ENCODE data around the gene TM7SF2. TPM values are rescaled to one million over a fixed set of nuclear protein-coding genes. Genes with fewer than 3 reads are reported as not detected.
A peak's percentile ranks its signal among the peaks of the same experiment; 100 is the strongest.
"Not testable (repeated sequence)": the region's sequence is repeated elsewhere in the genome, so short reads cannot be mapped to it uniquely, and the experiment has no call there.

Gene TM7SF2
- polyA plus RNA-seq, 5 donors, result 18.0 to 27.0 (median 20.6) TPM

DNA sequence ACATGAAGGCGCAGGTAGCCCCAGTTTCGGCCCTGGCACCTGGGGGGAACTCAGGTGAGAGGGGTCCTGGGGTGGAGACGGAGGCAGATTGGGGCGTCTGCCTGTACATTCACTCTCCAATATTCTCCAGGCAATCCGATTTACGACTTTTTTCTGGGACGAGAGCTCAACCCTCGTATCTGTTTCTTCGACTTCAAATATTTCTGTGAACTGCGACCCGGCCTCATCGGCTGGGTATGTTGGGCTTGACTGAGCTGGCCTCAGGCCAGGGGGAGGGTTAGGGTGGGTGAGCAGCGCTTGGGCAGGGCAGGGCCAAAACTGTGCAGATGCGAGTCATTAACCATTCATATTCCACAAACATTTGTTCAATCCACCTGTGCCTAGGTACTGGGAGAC lies 1.7 kb downstream of the TM7SF2 start:
- DNase-seq, result no peak

- no peak for DNase-seq
These were observed 2.2 kb downstream of the TM7SF2 start for GRCh38 chr11:65113839-65114238.

DNA sequence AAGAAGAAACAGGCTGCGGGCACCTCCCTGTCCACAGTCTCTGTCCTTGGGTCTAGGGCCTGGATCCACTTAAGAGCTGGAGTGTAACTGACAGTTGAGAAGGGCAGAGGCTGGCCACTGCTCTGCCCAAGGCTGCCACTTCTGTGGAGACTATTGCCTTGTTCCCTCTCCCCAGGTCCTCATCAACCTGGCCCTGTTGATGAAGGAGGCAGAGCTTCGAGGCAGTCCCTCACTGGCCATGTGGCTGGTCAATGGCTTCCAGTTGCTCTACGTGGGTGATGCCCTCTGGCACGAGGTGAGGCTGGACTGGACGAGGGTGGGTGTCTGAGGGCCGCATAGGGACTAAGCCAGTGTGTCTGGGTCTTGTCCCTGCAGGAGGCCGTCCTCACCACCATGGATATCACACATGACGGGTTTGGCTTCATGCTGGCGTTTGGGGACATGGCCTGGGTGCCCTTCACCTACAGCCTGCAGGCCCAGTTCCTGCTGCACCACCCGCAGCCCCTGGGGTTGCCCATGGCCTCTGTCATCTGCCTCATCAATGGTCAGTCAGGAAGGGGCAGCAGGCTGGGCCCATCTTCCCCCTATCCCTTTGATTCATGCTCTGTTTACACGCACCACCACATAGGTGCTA lies 3.0 kb downstream of the TM7SF2 start:
- DNase-seq, result no peak

GRCh38 chr11:65115361-65116082 lies 3.9 kb downstream of the TM7SF2 start:
- no peak for DNase-seq

- no peak for DNase-seq
These were observed 4.9 kb downstream of the TM7SF2 start for GRCh38 chr11:65116370-65117205.

DNA sequence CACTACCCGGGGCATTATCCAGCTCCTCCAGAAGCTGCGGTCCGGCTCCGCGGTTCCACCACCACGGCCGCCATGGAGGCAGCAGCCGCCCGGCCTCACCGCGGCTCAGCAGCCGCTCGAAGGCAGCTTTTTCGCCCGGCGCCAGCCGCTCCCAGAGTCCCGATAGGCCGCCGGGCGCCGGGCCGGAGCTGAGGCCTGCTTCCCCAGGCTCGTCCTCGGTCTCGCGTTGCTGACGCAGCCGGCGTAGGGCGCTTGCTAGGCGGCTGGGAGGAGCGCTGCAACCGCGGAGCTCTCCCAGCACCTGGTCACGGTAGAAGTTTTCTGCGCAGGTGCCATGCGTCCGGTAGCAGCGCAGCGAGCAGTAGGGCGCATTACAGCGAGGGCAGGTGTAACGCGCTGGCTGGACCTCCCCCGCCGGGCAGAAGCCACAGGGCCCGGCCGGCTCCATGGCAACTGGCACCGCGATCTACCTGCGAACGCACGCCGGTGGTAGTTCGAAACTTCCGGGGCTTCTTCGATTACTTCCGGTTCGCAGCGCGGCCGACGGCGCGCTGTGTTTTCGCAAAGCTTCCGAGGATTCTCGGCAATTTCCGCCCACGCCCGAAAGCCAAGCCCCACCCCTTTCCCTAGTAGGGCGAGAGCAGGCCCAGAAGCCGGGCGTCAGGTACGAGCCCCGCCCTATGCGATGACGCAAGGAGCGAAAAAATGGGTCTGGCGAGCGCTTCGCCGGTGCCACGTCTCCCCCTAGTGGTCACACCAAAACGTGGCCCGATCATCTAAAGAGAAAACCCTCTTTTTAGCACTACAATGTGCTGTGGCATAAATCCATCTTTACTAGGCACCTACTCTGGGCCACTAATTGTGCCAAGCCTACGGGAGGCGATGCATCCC lies 5.8 kb downstream of the TM7SF2 start, which contains the start of gene ZNHIT2:
Gene ZNHIT2 (minus strand): TSS at position 496 of the 891 bp plus-strand sequence. CDS start 48 bp downstream, at position 448.
- DNase-seq, result peak; percentile 99

GRCh38 chr11:65118097-65118837 lies 6.6 kb downstream of the TM7SF2 start:
- no peak for DNase-seq

- DNase-seq, result not testable (repeated sequence)
These were observed 7.4 kb downstream of the TM7SF2 start for GRCh38 chr11:65118891-65119669.

GRCh38 chr11:65119670-65119995 lies 8.0 kb downstream of the TM7SF2 start:
- DNase-seq, result no peak

DNA sequence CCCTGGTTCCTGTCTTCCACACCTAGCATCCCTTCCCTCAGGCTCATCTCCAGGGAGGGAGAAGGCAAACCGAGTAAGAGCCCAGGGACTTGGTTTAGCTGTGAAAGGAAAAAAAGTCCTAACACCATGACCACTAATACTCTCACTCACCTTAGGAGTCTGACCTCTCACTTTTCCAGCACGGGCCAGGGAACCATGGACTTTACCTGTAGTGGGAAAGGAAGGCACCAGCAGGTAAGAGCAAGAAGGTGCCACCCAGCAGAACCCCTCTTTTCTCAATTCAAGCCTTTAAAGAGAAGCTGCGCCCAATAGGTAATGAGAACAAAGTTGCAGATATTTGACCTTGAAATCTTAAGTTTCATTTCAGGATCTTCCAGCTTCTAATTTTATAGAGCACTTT lies 9.2 kb downstream of the TM7SF2 start:
- no peak for DNase-seq

DNA sequence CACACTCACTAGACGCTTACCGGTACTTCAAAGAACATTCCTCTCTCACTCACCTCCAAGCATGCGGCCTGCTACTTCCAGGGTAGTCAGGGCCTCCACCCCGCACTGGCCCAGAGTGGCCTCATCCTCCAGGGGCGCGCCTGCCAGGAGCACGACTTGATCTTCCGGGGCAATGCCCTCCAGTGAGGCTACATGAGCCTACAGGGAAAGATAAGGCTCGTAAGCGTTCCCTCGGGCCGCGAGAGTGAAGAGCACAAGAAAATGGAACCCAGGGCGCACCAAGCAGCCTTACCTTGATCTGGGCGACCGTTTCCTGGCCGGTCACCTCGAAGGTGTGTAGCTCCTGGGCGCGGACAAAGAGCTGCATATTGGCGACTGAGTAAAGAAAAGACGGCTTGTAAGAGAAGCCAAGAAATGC lies 9.8 kb downstream of the TM7SF2 start:
- no peak for DNase-seq

- peak; percentile 95 to 96 for DNase-seq
These were observed 10.4 kb downstream of the TM7SF2 start, which contains the start of the genes FAU and MRPL49 for GRCh38 chr11:65121865-65122696. Gene FAU (minus strand): TSS chr11:65122134. CDS start chr11:65121813, 321 bp downstream. Gene MRPL49 (plus strand): TSS chr11:65122321. CDS start chr11:65122347, 26 bp downstream.

- no peak for DNase-seq
These were observed 13.0 kb downstream of the TM7SF2 start for GRCh38 chr11:65124480-65125196.

DNA sequence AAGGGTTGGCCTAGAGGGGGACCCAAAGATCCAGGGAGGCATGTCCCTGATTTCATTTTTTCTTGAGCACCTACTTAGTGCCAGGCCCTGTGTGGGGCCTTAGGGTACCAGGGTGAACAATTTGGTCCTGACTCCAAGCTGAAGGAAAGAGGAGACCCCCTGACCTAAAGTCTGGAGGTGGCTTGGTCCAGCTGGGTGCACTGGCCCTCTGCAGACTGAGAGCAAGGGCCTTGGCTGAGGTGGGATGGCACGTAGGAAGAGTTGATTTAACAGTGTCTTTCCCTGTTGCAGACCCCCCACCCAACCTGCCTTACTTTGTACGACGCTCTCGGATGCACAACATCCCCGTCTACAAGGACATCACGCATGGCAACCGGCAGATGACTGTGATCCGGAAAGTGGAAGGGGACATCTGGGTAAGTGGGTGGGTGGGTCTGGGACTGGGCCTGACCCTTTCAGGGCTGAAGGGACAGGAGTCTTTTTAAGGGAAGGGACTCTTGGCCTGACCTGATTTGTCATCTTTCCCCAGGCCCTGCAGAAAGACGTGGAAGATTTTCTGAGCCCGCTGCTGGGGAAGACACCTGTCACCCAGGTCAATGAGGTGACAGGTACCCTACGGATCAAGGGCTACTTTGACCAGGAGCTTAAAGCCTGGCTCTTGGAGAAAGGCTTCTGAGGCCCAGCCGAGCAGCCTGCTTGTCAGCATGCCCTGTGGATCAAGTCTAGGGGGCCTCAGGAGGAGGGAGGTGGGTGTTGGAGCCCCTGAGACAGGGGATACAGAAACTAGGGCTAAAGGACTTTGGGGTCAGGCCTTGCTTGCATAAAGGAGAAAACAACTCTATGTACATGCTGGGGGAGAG lies 13.8 kb downstream of the TM7SF2 start:
- DNase-seq, result no peak

GRCh38 chr11:65126624-65127274 lies 15.1 kb downstream of the TM7SF2 start:
- no peak for DNase-seq

GRCh38 chr11:65127473-65128181 lies 16.0 kb downstream of the TM7SF2 start:
- DNase-seq, result no peak
